Testis (tissue), 3 donors: ENCODE measurements around the gene NOL4L. TPM values are rescaled to one million over a fixed set of nuclear protein-coding genes. Genes with fewer than 3 reads are reported as not detected.

Source experiments
- DNase-seq: peaks from one replicate; pipeline ENCODE4 v3.0.0-alpha.2; 2019
- H3K27ac ChIP-seq, 2 donors: fragments of 200-600 bp; sonication (generic); one replicate each; pipeline ENCODE4 v1.5.1; 2019
- H3K27me3 ChIP-seq: fragments of 200-600 bp; sonication (generic); one replicate; pipeline ENCODE4 v1.5.1; 2019
- H3K36me3 ChIP-seq: fragments of 200-600 bp; sonication (generic); one replicate; pipeline ENCODE4 v1.5.1; 2017; ENCODE audit warnings: low read depth; ENCODE audit errors: missing control alignments
- H3K4me1 ChIP-seq: fragments of 200-600 bp; sonication (generic); one replicate; pipeline ENCODE4 v1.5.1; 2019
- H3K4me3 ChIP-seq, 2 donors: fragments of 200-600 bp; sonication (generic); one replicate each; pipeline ENCODE4 v1.5.1; 2017 to 2019
- H3K9me3 ChIP-seq: fragments of 200-600 bp; sonication (generic); one replicate; pipeline ENCODE4 v1.5.1; 2017
- POLR2A ChIP-seq: fragments of 450-650 bp; IDR thresholded peaks from one replicate; pipeline ENCODE4 v1.6.1; 2017; ENCODE audit warnings: antibody characterized with exemption, mild to moderate bottlenecking, moderate library complexity
- WGBS, 2 donors: methylation state at CpG; one replicate each; pipeline ENCODE4 v1.1.5; 2018; 5-methylcytosine and 5-hydroxymethylcytosine counted together
- intact Hi-C: fragments of 100-400 bp; cut with DNase I; formaldehyde crosslinking; loops from one replicate; pipeline ENCODE4 v1.15.1; 2023; ENCODE audit warnings: low total_unique reads
- polyA plus RNA-seq: library from polyadenylated mRNA; stranded (reverse); fragments of 350-450 nt; fragmentation: Illumina TruSeq; extraction: RNeasy Lipid Tissue Mini Kit (QIAGEN cat#74804); gene quantifications from one replicate; pipeline ENCODE4 v1.2.3, GENCODE V29; 2014; ENCODE audit warnings: low read depth, low replicate concordance; ENCODE audit not compliant: insufficient read depth
- total RNA-seq, 2 donors: library from RNA; depleted of rRNA; stranded (reverse); fragments of >200 nt; gene quantifications; one replicate each; pipeline ENCODE4 v1.2.3, GENCODE V29; 2016
- TF ChIP-seq, protein P1 (sequence below), 3 experiments: fragments of 450-650 bp in 2 of 3; fragments of 200-600 bp in 1 of 3; sonication (generic) in 1 of 3; IDR thresholded peaks; one replicate each; pipeline ENCODE4 v1.5.1; 2016 to 2019; ENCODE audit warnings: antibody characterized with exemption in 3 of 3, mild to moderate bottlenecking in 2 of 3, moderate library complexity in 1 of 3

NOL4L gene
- total and polyA plus RNA-seq, 3 donors from 2014 or later: 100.0 to 129 (median 115) TPM

DNA sequence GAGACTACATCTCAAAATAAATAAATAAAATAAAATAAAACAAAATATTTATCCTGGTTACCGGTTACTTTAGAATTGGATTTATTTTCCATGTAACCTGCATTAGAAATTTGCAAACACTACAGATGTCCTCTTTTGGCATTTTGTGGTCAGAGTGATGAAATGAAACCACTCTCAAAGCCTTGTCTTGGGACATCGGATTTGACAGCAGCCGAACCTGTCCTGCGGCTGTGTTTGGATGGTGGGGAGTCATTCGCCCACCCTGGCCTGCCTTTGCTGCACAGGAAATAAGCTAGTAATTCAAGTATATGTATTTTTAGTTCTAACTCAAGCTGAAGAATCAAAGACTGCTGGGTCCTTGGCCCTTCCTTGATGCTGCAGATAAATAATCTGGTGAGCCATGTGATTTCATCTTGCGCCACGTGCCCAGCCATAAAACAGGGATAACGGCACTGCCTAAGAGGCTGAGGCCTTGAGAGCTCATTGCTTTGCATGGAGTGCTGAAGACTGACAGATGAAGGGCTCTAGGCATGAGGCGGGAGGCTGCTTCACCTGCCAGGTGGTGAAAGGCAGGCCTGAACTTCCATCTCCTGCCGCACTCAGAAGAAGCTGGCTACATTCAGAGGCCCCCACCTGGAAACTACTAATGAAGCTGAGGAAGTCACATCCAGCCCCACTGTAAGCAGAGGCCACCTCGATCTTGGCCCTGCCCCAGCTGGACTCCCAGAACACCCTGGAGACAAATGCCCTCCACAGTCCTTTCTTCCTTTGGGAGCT is 76.9 kb downstream of the NOL4L start:
- H3K4me3 ChIP-seq: no peak overlapping the region
- 92 to 94% methylated on average over 7 to 11 of the region's 11 CpGs for WGBS, 2 donors
- no peaks in the 10 kb centered on the region for H3K9me3 ChIP-seq
- TF ChIP-seq POLR2A: no peak
- TF ChIP-seq, protein P1, sequence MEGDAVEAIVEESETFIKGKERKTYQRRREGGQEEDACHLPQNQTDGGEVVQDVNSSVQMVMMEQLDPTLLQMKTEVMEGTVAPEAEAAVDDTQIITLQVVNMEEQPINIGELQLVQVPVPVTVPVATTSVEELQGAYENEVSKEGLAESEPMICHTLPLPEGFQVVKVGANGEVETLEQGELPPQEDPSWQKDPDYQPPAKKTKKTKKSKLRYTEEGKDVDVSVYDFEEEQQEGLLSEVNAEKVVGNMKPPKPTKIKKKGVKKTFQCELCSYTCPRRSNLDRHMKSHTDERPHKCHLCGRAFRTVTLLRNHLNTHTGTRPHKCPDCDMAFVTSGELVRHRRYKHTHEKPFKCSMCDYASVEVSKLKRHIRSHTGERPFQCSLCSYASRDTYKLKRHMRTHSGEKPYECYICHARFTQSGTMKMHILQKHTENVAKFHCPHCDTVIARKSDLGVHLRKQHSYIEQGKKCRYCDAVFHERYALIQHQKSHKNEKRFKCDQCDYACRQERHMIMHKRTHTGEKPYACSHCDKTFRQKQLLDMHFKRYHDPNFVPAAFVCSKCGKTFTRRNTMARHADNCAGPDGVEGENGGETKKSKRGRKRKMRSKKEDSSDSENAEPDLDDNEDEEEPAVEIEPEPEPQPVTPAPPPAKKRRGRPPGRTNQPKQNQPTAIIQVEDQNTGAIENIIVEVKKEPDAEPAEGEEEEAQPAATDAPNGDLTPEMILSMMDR (IDR thresholded peaks at IDR 0.05): no peak
- H3K27me3 ChIP-seq: no peaks in the 10 kb centered on the region
- intact Hi-C loops: no loop called here
- DNase-seq: no peak
- H3K36me3 ChIP-seq: no peaks in the 10 kb centered on the region
- no peak overlapping the region for H3K27ac ChIP-seq
- peaks cover 12% of the 10 kb centered on the region for H3K4me1 ChIP-seq

DNA sequence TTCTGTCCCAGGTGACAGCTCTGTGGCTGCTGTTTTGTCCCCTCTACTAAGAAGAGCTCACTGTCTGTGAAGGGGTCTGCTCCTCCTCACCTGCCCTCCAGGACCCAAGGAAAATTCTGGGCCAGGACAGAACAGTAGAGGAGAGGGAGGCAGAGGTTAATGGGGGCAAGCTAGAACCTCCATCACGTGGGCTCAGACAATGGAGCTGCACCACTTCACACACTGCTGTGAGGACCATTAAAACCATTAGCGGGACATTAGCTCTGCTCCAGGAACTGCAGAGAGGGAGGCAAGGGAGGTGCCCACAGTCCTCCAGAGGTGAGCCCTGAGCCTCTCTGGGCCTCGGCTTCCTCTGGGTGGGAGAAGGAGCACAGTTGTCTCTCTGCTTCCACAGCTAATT is 78.4 kb downstream of the NOL4L start:
- peaks cover 12% of the 10 kb centered on the region for H3K4me1 ChIP-seq
- H3K4me3 ChIP-seq: no peak overlapping the region
- no peaks in the 10 kb centered on the region for H3K36me3 ChIP-seq
- H3K27ac ChIP-seq: no peak overlapping the region
- 81 to 93% methylated on average over 2 to 3 of the region's 3 CpGs for WGBS, 2 donors
- H3K27me3 ChIP-seq: no peaks in the 10 kb centered on the region
- no peak for DNase-seq
- H3K9me3 ChIP-seq: no peaks in the 10 kb centered on the region
- intact Hi-C loops: no loop called here
- no peak for TF ChIP-seq POLR2A
- TF ChIP-seq, protein P1 (IDR thresholded peaks at IDR 0.05): no peak

DNA sequence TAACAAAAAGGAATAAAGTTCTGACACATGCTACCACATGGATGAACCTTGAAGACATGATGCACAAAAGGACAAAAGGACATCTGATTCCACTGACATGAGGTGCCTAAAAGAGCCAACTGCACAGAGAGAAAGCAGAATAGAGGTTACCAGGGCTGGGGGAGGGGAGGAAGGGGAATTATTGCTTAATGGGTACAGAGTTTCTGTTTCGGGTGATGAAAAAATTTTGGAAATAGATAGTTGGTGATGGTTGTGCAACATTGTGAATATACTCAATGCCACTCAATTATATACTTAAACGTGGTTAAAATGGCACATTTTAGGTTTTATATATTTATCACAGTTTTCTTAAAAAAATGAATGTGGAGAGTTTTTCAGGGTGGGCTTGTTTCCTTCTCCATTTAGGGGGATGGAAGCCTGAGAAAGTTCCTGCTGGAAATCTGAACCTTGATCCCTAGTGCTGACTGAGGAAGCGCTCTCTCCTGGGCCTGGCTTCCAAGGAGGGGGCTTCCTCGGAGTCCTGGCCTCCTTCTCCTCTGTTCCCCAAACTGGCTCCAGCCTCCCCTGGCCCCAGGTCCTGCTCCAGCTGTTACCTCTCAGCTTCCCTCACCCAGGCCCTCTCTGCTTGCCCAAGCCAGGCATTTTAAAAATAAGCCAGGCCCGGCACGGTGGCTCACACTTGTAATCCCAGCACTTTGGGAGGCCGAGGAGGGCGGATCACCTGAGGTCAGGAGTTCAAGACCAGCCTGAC is 79.2 kb downstream of the NOL4L start:
- no peaks in the 10 kb centered on the region for H3K36me3 ChIP-seq
- TF ChIP-seq POLR2A: no peak
- TF ChIP-seq, protein P1 (IDR thresholded peaks at IDR 0.05): no peak
- no peak overlapping the region for H3K27ac ChIP-seq
- DNase-seq: no peak
- 88 to 89% methylated on average over 8 of the region's 8 CpGs for WGBS, 2 donors
- peaks cover 9% of the 10 kb centered on the region for H3K4me1 ChIP-seq
- H3K9me3 ChIP-seq: no peaks in the 10 kb centered on the region
- H3K4me3 ChIP-seq: no peak overlapping the region
- no peaks in the 10 kb centered on the region for H3K27me3 ChIP-seq
- intact Hi-C loops: no loop called here

DNA sequence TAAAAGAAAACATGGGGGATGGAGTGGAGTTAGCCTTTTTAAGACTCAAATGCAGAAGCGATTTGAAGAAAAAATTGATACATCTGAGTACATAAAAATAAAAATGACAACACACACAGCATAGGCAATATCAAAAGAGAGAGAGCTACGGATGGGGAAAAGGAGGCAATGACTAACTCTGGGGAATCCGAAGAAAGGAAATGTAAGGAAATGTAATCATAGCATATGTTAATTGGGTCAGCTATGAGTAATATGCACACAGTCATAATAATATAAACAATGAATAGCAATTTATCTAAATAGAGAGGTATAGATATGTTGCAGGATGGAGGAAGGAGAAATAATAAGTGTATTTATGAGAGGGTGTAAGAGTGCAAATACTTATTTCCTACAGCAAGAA is 83.4 kb downstream of the NOL4L start:
- H3K9me3 ChIP-seq: no peaks in the 10 kb centered on the region
- intact Hi-C loops: no loop called here
- H3K4me3 ChIP-seq: no peak overlapping the region
- 81 to 83% methylated on average over 3 of the region's 3 CpGs for WGBS, 2 donors
- no peak overlapping the region for H3K27ac ChIP-seq
- H3K4me1 ChIP-seq: no peaks in the 10 kb centered on the region
- no peaks in the 10 kb centered on the region for H3K36me3 ChIP-seq
- TF ChIP-seq, protein P1 (IDR thresholded peaks at IDR 0.05): no peak
- no peak for TF ChIP-seq POLR2A
- H3K27me3 ChIP-seq: no peaks in the 10 kb centered on the region
- DNase-seq: no peak
